Measurements from ENCODE around the gene GPRIN3.

Gene GPRIN3

GRCh38 chr4:89307446-89308160, at the start of gene GPRIN3:
TSS of gene GPRIN3 (minus strand) at chr4:89307800. CDS start at chr4:89250110, 57,690 bp downstream.
- in situ Hi-C loops (cut with MboI; ENCODE audit: low sequenced_read_pairs) = no loop called here

- in situ Hi-C loops (cut with MboI; ENCODE audit: low sequenced_read_pairs) = no loop called here
Observed at GRCh38 chr4:89357340-89357739, 49.7 kb upstream of the GPRIN3 start.

- in situ Hi-C loops (cut with MboI; ENCODE audit: low sequenced_read_pairs) = no loop called here
Observed at GRCh38 chr4:89356086-89356485, 48.5 kb upstream of the GPRIN3 start.

- in situ Hi-C loops (cut with MboI; ENCODE audit: low sequenced_read_pairs) = no loop called here
Observed at GRCh38 chr4:89353514-89353913, 45.9 kb upstream of the GPRIN3 start.

- in situ Hi-C loops (cut with MboI; ENCODE audit: low sequenced_read_pairs) = no loop called here
Observed at GRCh38 chr4:89352541-89352940, 44.9 kb upstream of the GPRIN3 start.

- in situ Hi-C loops (cut with MboI; ENCODE audit: low sequenced_read_pairs) = no loop called here
Observed at GRCh38 chr4:89351201-89351600, 43.6 kb upstream of the GPRIN3 start.

- in situ Hi-C loops (cut with MboI; ENCODE audit: low sequenced_read_pairs) = no loop called here
Observed at GRCh38 chr4:89347363-89348025, 39.9 kb upstream of the GPRIN3 start.

- in situ Hi-C loops (cut with MboI; ENCODE audit: low sequenced_read_pairs) = no loop called here
Observed at GRCh38 chr4:89344571-89344970, 37.0 kb upstream of the GPRIN3 start.

GRCh38 chr4:89338206-89338605, 30.6 kb upstream of the GPRIN3 start:
- in situ Hi-C loops (cut with MboI; ENCODE audit: low sequenced_read_pairs) = no loop called here

GRCh38 chr4:89337681-89338080, 30.1 kb upstream of the GPRIN3 start:
- in situ Hi-C loops (cut with MboI; ENCODE audit: low sequenced_read_pairs) = no loop called here

- in situ Hi-C loops (cut with MboI; ENCODE audit: low sequenced_read_pairs) = no loop called here
Observed at GRCh38 chr4:89336818-89337420, 29.3 kb upstream of the GPRIN3 start.

- in situ Hi-C loops (cut with MboI; ENCODE audit: low sequenced_read_pairs) = no loop called here
Observed at GRCh38 chr4:89334830-89335229, 27.2 kb upstream of the GPRIN3 start.

GRCh38 chr4:89334311-89334710, 26.7 kb upstream of the GPRIN3 start:
- in situ Hi-C loops (cut with MboI; ENCODE audit: low sequenced_read_pairs) = no loop called here

- in situ Hi-C loops (cut with MboI; ENCODE audit: low sequenced_read_pairs) = no loop called here
Observed at GRCh38 chr4:89331686-89332544, 24.3 kb upstream of the GPRIN3 start.

GRCh38 chr4:89331197-89331596, 23.6 kb upstream of the GPRIN3 start:
- in situ Hi-C loops (cut with MboI; ENCODE audit: low sequenced_read_pairs) = no loop called here

GRCh38 chr4:89329280-89329679, 21.7 kb upstream of the GPRIN3 start:
- in situ Hi-C loops (cut with MboI; ENCODE audit: low sequenced_read_pairs) = no loop called here

GRCh38 chr4:89324671-89325070, 17.1 kb upstream of the GPRIN3 start:
- in situ Hi-C loops (cut with MboI; ENCODE audit: low sequenced_read_pairs) = no loop called here

- in situ Hi-C loops (cut with MboI; ENCODE audit: low sequenced_read_pairs) = no loop called here
Observed at GRCh38 chr4:89322671-89323070, 15.1 kb upstream of the GPRIN3 start.

- in situ Hi-C loops (cut with MboI; ENCODE audit: low sequenced_read_pairs) = no loop called here
Observed at GRCh38 chr4:89319756-89320155, 12.2 kb upstream of the GPRIN3 start.

GRCh38 chr4:89316931-89317366, 9.3 kb upstream of the GPRIN3 start:
- in situ Hi-C loops (cut with MboI; ENCODE audit: low sequenced_read_pairs) = no loop called here

GRCh38 chr4:89316211-89316610, 8.6 kb upstream of the GPRIN3 start:
- in situ Hi-C loops (cut with MboI; ENCODE audit: low sequenced_read_pairs) = no loop called here

Measured in HL-60/S4 treated with retinoic acid at 250 ng/mL for 4 days and 3 days (cell line).